Tibial artery (tissue), 4 donors: ENCODE results near the gene CD180.

ENCODE experiments used
- DNase-seq, 2 donors: peaks; one replicate each; pipeline ENCODE4 v3.0.0-alpha.2; 2019
- H3K27ac ChIP-seq, 2 donors: fragments of 200-600 bp; sonication (generic) in 1 of 2; 1 replicate in 1 of 2; 2 replicates in 1 of 2; pipeline ENCODE4 v1.5.1; 2018 to 2019; ENCODE audit warnings: mild to moderate bottlenecking in 1 of 2
- H3K27me3 ChIP-seq, 2 donors: fragments of 200-600 bp; sonication (generic) in 1 of 2; one replicate each; pipeline versions ENCODE4 v1.5.1 to v1.6.0; 2016 to 2019
- H3K36me3 ChIP-seq, 3 donors: fragments of 200-600 bp; sonication (generic) in 2 of 3; one replicate each; pipeline ENCODE4 v1.5.1; 2016 to 2019; ENCODE audit warnings: mild to moderate bottlenecking in 2 of 3
- H3K4me1 ChIP-seq, 4 donors: fragments of 200-600 bp; sonication (generic) in 2 of 4; 1 replicate in 3 of 4; 2 replicates in 1 of 4; pipeline ENCODE4 v1.5.1; 2016 to 2019
- H3K4me3 ChIP-seq, 2 donors: fragments of 200-600 bp; sonication (generic) in 1 of 2; 1 replicate in 1 of 2; 2 replicates in 1 of 2; pipeline ENCODE4 v1.5.1; 2018 to 2019; ENCODE audit warnings: mild to moderate bottlenecking in 2 of 2
- H3K9me3 ChIP-seq, 3 donors: fragments of 200-600 bp; sonication (generic) in 1 of 3; one replicate each; pipeline ENCODE4 v1.5.1; 2016 to 2019
- intact Hi-C: fragments of 100-400 bp; cut with DNase I; formaldehyde crosslinking; loops from one replicate; pipeline ENCODE4 v1.15.0; 2023; ENCODE audit warnings: low total_unique reads
- TF ChIP-seq, protein P1 (sequence below), 2 experiments: fragments of 200-600 bp in 1 of 2; fragments of 450-650 bp in 1 of 2; IDR thresholded peaks; one replicate each; pipeline ENCODE4 v1.5.1; 2017 to 2019; ENCODE audit warnings: antibody characterized with exemption in 2 of 2, mild to moderate bottlenecking in 1 of 2, moderate library complexity in 1 of 2

The CD180 gene

DNA sequence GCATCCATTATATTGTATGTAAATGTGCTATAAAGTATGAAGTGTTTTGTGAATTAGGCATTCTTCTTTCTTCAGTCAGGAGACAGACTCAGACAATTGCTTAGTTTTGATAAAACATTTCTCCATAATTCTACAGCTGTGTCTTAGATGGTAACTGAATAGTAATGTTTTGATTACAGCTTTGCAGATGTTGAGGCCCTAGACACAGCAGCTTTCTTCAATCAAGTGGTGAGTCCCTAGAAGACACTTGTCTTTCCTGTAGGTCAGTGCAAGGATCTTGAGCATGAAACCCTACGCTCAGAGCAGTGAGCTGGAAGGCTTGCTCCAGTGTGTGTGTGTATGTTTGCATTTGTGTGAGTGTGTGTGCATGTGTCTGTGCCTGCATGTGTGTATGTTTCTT, 46.8 kb upstream of the CD180 start:
- TF ChIP-seq, protein P1, sequence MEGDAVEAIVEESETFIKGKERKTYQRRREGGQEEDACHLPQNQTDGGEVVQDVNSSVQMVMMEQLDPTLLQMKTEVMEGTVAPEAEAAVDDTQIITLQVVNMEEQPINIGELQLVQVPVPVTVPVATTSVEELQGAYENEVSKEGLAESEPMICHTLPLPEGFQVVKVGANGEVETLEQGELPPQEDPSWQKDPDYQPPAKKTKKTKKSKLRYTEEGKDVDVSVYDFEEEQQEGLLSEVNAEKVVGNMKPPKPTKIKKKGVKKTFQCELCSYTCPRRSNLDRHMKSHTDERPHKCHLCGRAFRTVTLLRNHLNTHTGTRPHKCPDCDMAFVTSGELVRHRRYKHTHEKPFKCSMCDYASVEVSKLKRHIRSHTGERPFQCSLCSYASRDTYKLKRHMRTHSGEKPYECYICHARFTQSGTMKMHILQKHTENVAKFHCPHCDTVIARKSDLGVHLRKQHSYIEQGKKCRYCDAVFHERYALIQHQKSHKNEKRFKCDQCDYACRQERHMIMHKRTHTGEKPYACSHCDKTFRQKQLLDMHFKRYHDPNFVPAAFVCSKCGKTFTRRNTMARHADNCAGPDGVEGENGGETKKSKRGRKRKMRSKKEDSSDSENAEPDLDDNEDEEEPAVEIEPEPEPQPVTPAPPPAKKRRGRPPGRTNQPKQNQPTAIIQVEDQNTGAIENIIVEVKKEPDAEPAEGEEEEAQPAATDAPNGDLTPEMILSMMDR (IDR thresholded peaks at IDR 0.05), result no peak
- Histone ChIP-seq H3K9me3 (no peaks in the 10 kb centered on the region), H3K27me3 (no peaks in the 10 kb centered on the region), H3K4me3 (no peak overlapping the region), H3K4me1 (peaks cover 0 to 28% (median 16%) of the 10 kb centered on the region in 4 donors), H3K27ac (no peak overlapping the region), H3K36me3 (no peaks in the 10 kb centered on the region)
- no peak for DNase-seq
- intact Hi-C loops, result loop anchor here (10.0 kb wide), 1 partner anchor 61 kb away; no protein-coding TSS in a partner anchor

GRCh38 chr5:67241326-67241725, 44.7 kb upstream of the CD180 start:
- Histone ChIP-seq H3K36me3 (no peaks in the 10 kb centered on the region), H3K4me1 (peaks cover 0 to 10% (median 5%) of the 10 kb centered on the region in 4 donors), H3K4me3 (no peak overlapping the region), H3K9me3 (no peaks in the 10 kb centered on the region), H3K27ac (no peak overlapping the region), H3K27me3 (no peaks in the 10 kb centered on the region)
- TF ChIP-seq, protein P1 (IDR thresholded peaks at IDR 0.05), result no peak
- intact Hi-C loops, result loop anchor here (10.0 kb wide), 1 partner anchor 63 kb away; no protein-coding TSS in a partner anchor
- no peak for DNase-seq

DNA sequence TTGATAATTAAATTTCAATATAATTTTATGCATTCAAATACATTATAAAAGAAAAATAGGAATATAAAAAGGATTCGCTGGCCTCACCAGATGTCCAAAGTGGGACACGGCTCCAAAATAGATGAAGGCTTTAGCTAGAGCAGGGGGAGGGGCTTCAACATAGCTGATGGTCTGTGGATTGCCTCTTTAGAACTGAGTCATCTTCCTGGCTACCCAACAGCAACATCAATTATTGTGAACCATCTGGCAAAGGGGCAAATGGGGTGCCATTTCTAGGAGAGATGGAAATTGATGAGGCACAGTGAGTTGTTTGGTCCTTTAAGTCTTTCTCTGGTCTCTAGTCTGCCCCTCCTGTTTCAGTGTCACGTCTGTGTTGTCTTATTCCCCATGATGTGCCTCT, 44.2 kb upstream of the CD180 start:
- intact Hi-C loops, result loop anchor here (10.0 kb wide), 1 partner anchor 64 kb away; no protein-coding TSS in a partner anchor
- Histone ChIP-seq H3K9me3 (no peaks in the 10 kb centered on the region), H3K4me3 (no peak overlapping the region), H3K4me1 (peaks cover 0 to 5% (median 1%) of the 10 kb centered on the region in 4 donors), H3K27me3 (no peaks in the 10 kb centered on the region), H3K27ac (no peak overlapping the region), H3K36me3 (no peaks in the 10 kb centered on the region)
- no peak for DNase-seq
- TF ChIP-seq, protein P1 (IDR thresholded peaks at IDR 0.05), result no peak

- Histone ChIP-seq H3K36me3 (no peaks in the 10 kb centered on the region), H3K27ac (no peak overlapping the region), H3K4me3 (no peak overlapping the region), H3K27me3 (no peaks in the 10 kb centered on the region), H3K9me3 (no peaks in the 10 kb centered on the region), H3K4me1 (peaks cover 0 to 3% (median under 1%) of the 10 kb centered on the region in 4 donors)
- TF ChIP-seq, protein P1 (IDR thresholded peaks at IDR 0.05), result no peak
- intact Hi-C loops, result loop anchor here (10.0 kb wide), 1 partner anchor 65 kb away; no protein-coding TSS in a partner anchor
- DNase-seq, result no peak
Measured at GRCh38 chr5:67240065-67240464, 43.5 kb upstream of the CD180 start.

GRCh38 chr5:67238191-67238590, 41.6 kb upstream of the CD180 start:
- no peaks in the 10 kb centered on the region for H3K36me3 ChIP-seq
- H3K9me3 ChIP-seq, result no peaks in the 10 kb centered on the region
- H3K27me3 ChIP-seq, result no peaks in the 10 kb centered on the region
- H3K4me1 ChIP-seq, result peaks cover 0 to 12% (median 4%) of the 10 kb centered on the region in 4 donors
- TF ChIP-seq, protein P1 (IDR thresholded peaks at IDR 0.05), result no peak
- no peak overlapping the region for H3K27ac ChIP-seq
- intact Hi-C loops, result no loop called here
- no peak overlapping the region for H3K4me3 ChIP-seq
- DNase-seq, result no peak
